H1 (cell line): ENCODE measurements around the gene FAM241B.

ENCODE experiments used
- CREB1 ChIP-seq: IDR thresholded peaks from 2 replicates; pipeline ENCODE4 v1.6.1; 2012; ENCODE audit warnings: inconsistent platforms
- CTCF ChIP-seq, 3 experiments: IDR thresholded peaks; 1 replicate in 2 of 3; 2 replicates in 1 of 3; pipeline versions ENCODE4 v1.5.1 to v1.6.1; 2011; ENCODE audit warnings: low read length in 3 of 3, mild to moderate bottlenecking in 3 of 3, inconsistent platforms in 2 of 3, low read depth in 1 of 3, moderate library complexity in 1 of 3; ENCODE audit not compliant: insufficient read depth in 1 of 3; ENCODE audit errors: control extremely low read depth in 1 of 3
- EP300 ChIP-seq, 2 experiments: IDR thresholded peaks; 1 replicate in 1 of 2; 2 replicates in 1 of 2; pipeline ENCODE4 v1.6.1; 2011 to 2012; ENCODE audit warnings: low read depth in 2 of 2, low read length in 2 of 2, mild to moderate bottlenecking in 2 of 2, borderline replicate concordance in 1 of 2, inconsistent platforms in 1 of 2, moderate library complexity in 1 of 2
- POLR2A ChIP-seq, 2 experiments: IDR thresholded peaks; 1 replicate in 1 of 2; 2 replicates in 1 of 2; pipeline ENCODE4 v1.6.1; 2011; ENCODE audit warnings: low read depth in 2 of 2, low read length in 2 of 2, mild to moderate bottlenecking in 2 of 2; ENCODE audit errors: control extremely low read depth in 1 of 2
- SRF ChIP-seq: IDR thresholded peaks from 2 replicates; pipeline ENCODE4 v1.6.1; 2011; ENCODE audit warnings: mild to moderate bottlenecking, low read depth, low read length, moderate library complexity

GRCh38 chr10:69640196-69640980 is 10.3 kb downstream of the FAM241B start:
- no peak for TF ChIP-seq CREB1
- no peak for TF ChIP-seq CTCF (IDR thresholded peaks at IDR 0.05; ENCODE audit: control extremely low read depth in 1 of 3, insufficient read depth in 1 of 3, low read depth in 1 of 3, low read length in 3 of 3)
- TF ChIP-seq EP300 (IDR thresholded peaks at IDR 0.05; ENCODE audit: borderline replicate concordance in 1 of 2, low read depth in 2 of 2, low read length in 2 of 2), result no peak
- no peak for TF ChIP-seq SRF
- TF ChIP-seq POLR2A (IDR thresholded peaks at IDR 0.05; ENCODE audit: control extremely low read depth in 1 of 2, low read depth in 2 of 2, low read length in 2 of 2), result no peak
